Activated CD8-positive, alpha-beta memory T cell treated with anti-CD3 and anti-CD28 coated beads, Interleukin-2, amount 50 U/mL, for 24 hours (primary cell): ENCODE measurements around the gene TRPC4.
"Not testable (repeated sequence)": the region's sequence is repeated elsewhere in the genome, so short reads cannot be mapped to it uniquely, and the experiment has no call there.

Experiments used
- DNase-seq: peaks from one replicate; pipeline ENCODE4 v3.0.0-alpha.2; 2020; ENCODE audit errors: extremely low read depth

The TRPC4 gene

GRCh38 chr13:37833411-37833810, 36.2 kb downstream of the TRPC4 start:
- no peak for DNase-seq

- no peak for DNase-seq
These were observed 53.3 kb downstream of the TRPC4 start for GRCh38 chr13:37816276-37816675.

- no peak for DNase-seq
These were observed 58.1 kb downstream of the TRPC4 start for GRCh38 chr13:37811441-37811840.

GRCh38 chr13:37806666-37807065, 62.9 kb downstream of the TRPC4 start:
- no peak for DNase-seq

- DNase-seq = no peak
These were observed 71.9 kb downstream of the TRPC4 start for GRCh38 chr13:37797631-37798030.

- not testable (repeated sequence) for DNase-seq
These were observed 72.8 kb downstream of the TRPC4 start for GRCh38 chr13:37796795-37797194.

- no peak for DNase-seq
These were observed 74.2 kb downstream of the TRPC4 start for GRCh38 chr13:37795326-37795725.

- DNase-seq = no peak
These were observed 77.9 kb downstream of the TRPC4 start for GRCh38 chr13:37791699-37792098.

GRCh38 chr13:37788346-37788745, 81.2 kb downstream of the TRPC4 start:
- no peak for DNase-seq

- DNase-seq = no peak
These were observed 91.9 kb downstream of the TRPC4 start for GRCh38 chr13:37777676-37778075.

GRCh38 chr13:37775871-37776270, 93.7 kb downstream of the TRPC4 start:
- no peak for DNase-seq

- DNase-seq = no peak
These were observed 96.9 kb downstream of the TRPC4 start for GRCh38 chr13:37772644-37773043.

- DNase-seq = no peak
These were observed 100.0 kb downstream of the TRPC4 start for GRCh38 chr13:37769545-37769944.

- no peak for DNase-seq
These were observed 100.5 kb downstream of the TRPC4 start for GRCh38 chr13:37769078-37769477.

- no peak for DNase-seq
These were observed 103.1 kb downstream of the TRPC4 start for GRCh38 chr13:37766502-37766901.

- no peak for DNase-seq
These were observed 114.2 kb downstream of the TRPC4 start for GRCh38 chr13:37755349-37755748.

GRCh38 chr13:37753776-37754175, 115.8 kb downstream of the TRPC4 start:
- no peak for DNase-seq

- no peak for DNase-seq
These were observed 117.4 kb downstream of the TRPC4 start for GRCh38 chr13:37752146-37752545.

GRCh38 chr13:37751025-37751424, 118.5 kb downstream of the TRPC4 start:
- no peak for DNase-seq

- DNase-seq = no peak
These were observed 120.7 kb downstream of the TRPC4 start for GRCh38 chr13:37748913-37749312.

GRCh38 chr13:37747071-37747612, 122.4 kb downstream of the TRPC4 start:
- no peak for DNase-seq

GRCh38 chr13:37741536-37741935, 128.0 kb downstream of the TRPC4 start:
- no peak for DNase-seq

- DNase-seq = no peak
These were observed 133.5 kb downstream of the TRPC4 start for GRCh38 chr13:37736045-37736444.

- DNase-seq = no peak
These were observed 134.3 kb downstream of the TRPC4 start for GRCh38 chr13:37735293-37735692.
